ENCODE data around the gene RNF123. TPM values are rescaled to one million over a fixed set of nuclear protein-coding genes. Genes with fewer than 3 reads are reported as not detected.

RNF123 gene
- total RNA-seq, 1 experiment from 2014 or later: 40.6 TPM

DNA sequence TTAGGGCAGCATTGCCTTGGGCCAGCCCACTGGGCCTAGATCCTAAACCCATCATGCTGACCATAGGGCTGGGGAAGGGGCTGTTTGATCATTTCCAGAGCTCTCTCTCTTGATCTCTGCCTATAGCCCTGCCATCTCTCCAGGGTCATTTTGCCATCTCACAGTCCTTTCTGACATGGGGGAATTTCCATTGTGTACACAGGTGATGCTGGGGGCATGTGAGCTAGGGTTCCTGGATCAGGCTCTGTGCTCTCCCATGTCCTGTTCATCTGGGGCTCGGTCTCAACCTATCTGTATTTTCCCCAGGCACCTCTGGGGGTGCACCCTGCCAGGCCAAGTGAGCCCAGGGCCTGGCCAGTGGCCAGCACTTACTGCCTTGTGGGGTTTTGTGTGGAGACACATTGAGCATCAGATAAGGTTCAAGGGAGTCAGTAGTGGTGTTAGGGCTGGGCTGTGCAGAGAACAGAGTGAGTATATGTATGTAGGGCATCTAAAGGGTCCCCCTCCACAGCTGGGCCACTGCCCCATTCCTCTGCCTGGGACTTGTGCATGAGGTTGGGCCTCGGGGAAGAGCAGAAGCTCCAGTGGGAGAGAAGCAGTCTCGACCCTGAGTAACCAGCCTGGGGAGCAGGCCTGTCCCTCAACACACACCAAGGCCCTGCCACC, 40.9 kb upstream of the RNF123 start:
- WGBS (ENCODE audit: extremely low coverage, insufficient read length, low lambda C conversion rate): no CpG with 5 or more reads among the region's 3 CpGs

More for the DNA sequence above, 40.9 kb upstream of the RNF123 start:
- H3K36me3 Mint-ChIP-seq (ENCODE audit: insufficient read depth in 1 of 3, low read depth in 3 of 3): no peaks in the 10 kb centered on the region; a peak in 1 of 7 replicates
- Histone ChIP-seq H3K27me3 (ENCODE audit: insufficient read depth, low read length) (no peaks in the 10 kb centered on the region), H3K9ac (ENCODE audit: extremely low read depth, insufficient read length, low read length) (no peak overlapping the region), H3T11ph (ENCODE audit: low read length) (no peak overlapping the region), H3K79me1 (ENCODE audit: insufficient read depth, low read depth, low read length, poor library complexity, severe bottlenecking) (no peaks in the 10 kb centered on the region), H2AFZ (ENCODE audit: low read length) (no peak overlapping the region), H2AK5ac (ENCODE audit: insufficient read length, low read length) (no peak overlapping the region), H3K23me2 (ENCODE audit: insufficient read length, low read depth, low read length, poor library complexity, severe bottlenecking) (no peaks in the 10 kb centered on the region), H2BK20ac (ENCODE audit: low read depth, low read length, poor library complexity, severe bottlenecking) (no peak overlapping the region), H4K91ac (ENCODE audit: insufficient read length, low read depth, low read length) (no peak overlapping the region), H2BK12ac (ENCODE audit: insufficient read length, low read depth, low read length) (no peak overlapping the region), H3K4me2 (ENCODE audit: insufficient read depth, insufficient read length, low read length) (no peak overlapping the region), H3K14ac (ENCODE audit: insufficient read depth, low read length) (no peak overlapping the region), H4K5ac (ENCODE audit: insufficient read length, low read depth, low read length) (no peak overlapping the region), H3K23ac (ENCODE audit: insufficient read length, low read depth, low read length) (no peak overlapping the region), H4K20me1 (ENCODE audit: control insufficient read depth, insufficient read depth, insufficient read length) (no peaks in the 10 kb centered on the region), H3K79me2 (ENCODE audit: insufficient read depth, low read length) (no peaks in the 10 kb centered on the region), H2BK5ac (ENCODE audit: insufficient read length, low read length) (no peak overlapping the region), H3K4me1 (ENCODE audit: insufficient read depth, low read length) (no peaks in the 10 kb centered on the region), H3K27ac (ENCODE audit: insufficient read length, low read depth, low read length) (no peak overlapping the region), H4K8ac (replicated peaks; ENCODE audit: insufficient read length, low read depth, low read length) (no peak overlapping the region), H3K9me3 (ENCODE audit: control insufficient read depth, low read depth, low read length) (no peaks in the 10 kb centered on the region), H3K4ac (ENCODE audit: low read depth, low read length) (no peak overlapping the region), H2BK120ac (ENCODE audit: low read depth, low read length, poor library complexity, severe bottlenecking) (no peak overlapping the region), H2BK15ac (ENCODE audit: low read depth, low read length) (no peak overlapping the region), H3K18ac (ENCODE audit: insufficient read length, low read depth, low read length) (no peak overlapping the region), H3K56ac (ENCODE audit: insufficient read length, low read depth, low read length) (no peak overlapping the region)
- no peak for DNase-seq
- H3K27me3 Mint-ChIP-seq (ENCODE audit: low read depth): no peaks in the 10 kb centered on the region
- H3K27ac Mint-ChIP-seq: peak overlapping the region in 2 of 3 experiments; percentile 23 to 34; a peak in 2 of 7 replicates
- no peak overlapping the region for H3K4me3 Mint-ChIP-seq
- TF ChIP-seq, protein P1, sequence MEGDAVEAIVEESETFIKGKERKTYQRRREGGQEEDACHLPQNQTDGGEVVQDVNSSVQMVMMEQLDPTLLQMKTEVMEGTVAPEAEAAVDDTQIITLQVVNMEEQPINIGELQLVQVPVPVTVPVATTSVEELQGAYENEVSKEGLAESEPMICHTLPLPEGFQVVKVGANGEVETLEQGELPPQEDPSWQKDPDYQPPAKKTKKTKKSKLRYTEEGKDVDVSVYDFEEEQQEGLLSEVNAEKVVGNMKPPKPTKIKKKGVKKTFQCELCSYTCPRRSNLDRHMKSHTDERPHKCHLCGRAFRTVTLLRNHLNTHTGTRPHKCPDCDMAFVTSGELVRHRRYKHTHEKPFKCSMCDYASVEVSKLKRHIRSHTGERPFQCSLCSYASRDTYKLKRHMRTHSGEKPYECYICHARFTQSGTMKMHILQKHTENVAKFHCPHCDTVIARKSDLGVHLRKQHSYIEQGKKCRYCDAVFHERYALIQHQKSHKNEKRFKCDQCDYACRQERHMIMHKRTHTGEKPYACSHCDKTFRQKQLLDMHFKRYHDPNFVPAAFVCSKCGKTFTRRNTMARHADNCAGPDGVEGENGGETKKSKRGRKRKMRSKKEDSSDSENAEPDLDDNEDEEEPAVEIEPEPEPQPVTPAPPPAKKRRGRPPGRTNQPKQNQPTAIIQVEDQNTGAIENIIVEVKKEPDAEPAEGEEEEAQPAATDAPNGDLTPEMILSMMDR (conservative IDR thresholded peaks at IDR 0.05): no peak
- no peaks in the 10 kb centered on the region for H3K9me3 Mint-ChIP-seq
- no peaks in the 10 kb centered on the region for H3K4me1 Mint-ChIP-seq

All from H9 (cell line).